IPS-18a (cell line): ENCODE results near the gene FSTL5.
A peak's percentile ranks its signal among the peaks of the same experiment; 100 is the strongest.

Experiments
- H3K27ac ChIP-seq: one replicate; pipeline ENCODE4 v1.5.1; 2013; ENCODE audit warnings: low read length
- H3K27me3 ChIP-seq: one replicate; pipeline ENCODE4 v1.6.1; 2013; ENCODE audit warnings: mild to moderate bottlenecking, low read length; ENCODE audit not compliant: control insufficient read depth, insufficient read depth
- H3K36me3 ChIP-seq: one replicate; pipeline ENCODE4 v1.6.1; 2013; ENCODE audit warnings: low read depth, low read length; ENCODE audit not compliant: control insufficient read depth
- H3K4me1 ChIP-seq: one replicate; pipeline ENCODE4 v1.6.1; 2013; ENCODE audit warnings: low read depth, low read length; ENCODE audit not compliant: control insufficient read depth
- H3K4me3 ChIP-seq: one replicate; pipeline ENCODE4 v1.5.1; 2013; ENCODE audit warnings: low read length
- H3K9ac ChIP-seq: one replicate; pipeline ENCODE4 v1.6.1; 2013; ENCODE audit warnings: mild to moderate bottlenecking, low read length, moderate library complexity
- H3K9me3 ChIP-seq: one replicate; pipeline ENCODE4 v1.6.1; 2013; ENCODE audit warnings: low read depth, low read length; ENCODE audit not compliant: control insufficient read depth

FSTL5 gene

DNA sequence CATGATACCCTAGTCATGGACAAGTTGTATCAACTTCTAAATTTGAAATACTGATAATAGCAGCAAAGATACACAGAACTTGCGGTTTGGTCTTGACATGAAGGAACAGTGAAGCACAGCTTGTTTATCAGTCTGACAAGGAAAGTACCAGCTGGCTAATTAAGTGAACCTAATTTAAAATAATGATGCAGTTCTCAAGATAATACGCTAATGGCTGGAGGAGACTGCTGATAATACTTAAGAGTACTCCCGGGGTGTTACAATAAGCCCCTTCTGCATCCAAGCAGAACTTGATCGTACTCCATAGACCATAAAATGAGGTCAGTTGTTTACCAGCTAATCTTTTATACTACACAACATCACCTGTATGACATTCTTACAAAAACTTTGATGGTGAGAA is 697.5 kb downstream of the FSTL5 start:
- no peak overlapping the region for H3K9ac ChIP-seq
- H3K27ac ChIP-seq: no peak overlapping the region
- H3K4me3 ChIP-seq: no peak overlapping the region
- no peaks in the 10 kb centered on the region for H3K9me3 ChIP-seq
- no peaks in the 10 kb centered on the region for H3K36me3 ChIP-seq
- H3K27me3 ChIP-seq: no peaks in the 10 kb centered on the region
- peaks cover 4% of the 10 kb centered on the region for H3K4me1 ChIP-seq

GRCh38 chr4:161463436-161463835 is 700.4 kb downstream of the FSTL5 start:
- H3K9ac ChIP-seq: no peak overlapping the region
- no peak overlapping the region for H3K4me3 ChIP-seq
- H3K4me1 ChIP-seq: peaks cover 4% of the 10 kb centered on the region
- H3K27me3 ChIP-seq: no peaks in the 10 kb centered on the region
- no peaks in the 10 kb centered on the region for H3K36me3 ChIP-seq
- no peak overlapping the region for H3K27ac ChIP-seq
- H3K9me3 ChIP-seq: no peaks in the 10 kb centered on the region

GRCh38 chr4:161457906-161458305 is 705.9 kb downstream of the FSTL5 start:
- Histone ChIP-seq H3K4me3 (no peak overlapping the region), H3K36me3 (no peaks in the 10 kb centered on the region)

GRCh38 chr4:161457311-161457710 is 706.5 kb downstream of the FSTL5 start:
- Histone ChIP-seq H3K27ac (no peak overlapping the region), H3K4me1 (peaks cover 4% of the 10 kb centered on the region), H3K36me3 (no peaks in the 10 kb centered on the region), H3K9ac (no peak overlapping the region), H3K4me3 (no peak overlapping the region), H3K9me3 (no peaks in the 10 kb centered on the region), H3K27me3 (no peaks in the 10 kb centered on the region)

More at GRCh38 chr4:161457906-161458305, 705.9 kb downstream of the FSTL5 start:
- no peak overlapping the region for H3K9ac ChIP-seq
- peaks cover 4% of the 10 kb centered on the region for H3K4me1 ChIP-seq
- H3K9me3 ChIP-seq: no peaks in the 10 kb centered on the region
- H3K27ac ChIP-seq: peak overlapping the region; percentile 47
- no peaks in the 10 kb centered on the region for H3K27me3 ChIP-seq

- H3K36me3 ChIP-seq: no peaks in the 10 kb centered on the region
- H3K27ac ChIP-seq: no peak overlapping the region
- H3K9me3 ChIP-seq: no peaks in the 10 kb centered on the region
- no peaks in the 10 kb centered on the region for H3K4me1 ChIP-seq
- H3K4me3 ChIP-seq: no peak overlapping the region
- no peak overlapping the region for H3K9ac ChIP-seq
- H3K27me3 ChIP-seq: no peaks in the 10 kb centered on the region
Measured at GRCh38 chr4:161454860-161455259, 708.9 kb downstream of the FSTL5 start.

DNA sequence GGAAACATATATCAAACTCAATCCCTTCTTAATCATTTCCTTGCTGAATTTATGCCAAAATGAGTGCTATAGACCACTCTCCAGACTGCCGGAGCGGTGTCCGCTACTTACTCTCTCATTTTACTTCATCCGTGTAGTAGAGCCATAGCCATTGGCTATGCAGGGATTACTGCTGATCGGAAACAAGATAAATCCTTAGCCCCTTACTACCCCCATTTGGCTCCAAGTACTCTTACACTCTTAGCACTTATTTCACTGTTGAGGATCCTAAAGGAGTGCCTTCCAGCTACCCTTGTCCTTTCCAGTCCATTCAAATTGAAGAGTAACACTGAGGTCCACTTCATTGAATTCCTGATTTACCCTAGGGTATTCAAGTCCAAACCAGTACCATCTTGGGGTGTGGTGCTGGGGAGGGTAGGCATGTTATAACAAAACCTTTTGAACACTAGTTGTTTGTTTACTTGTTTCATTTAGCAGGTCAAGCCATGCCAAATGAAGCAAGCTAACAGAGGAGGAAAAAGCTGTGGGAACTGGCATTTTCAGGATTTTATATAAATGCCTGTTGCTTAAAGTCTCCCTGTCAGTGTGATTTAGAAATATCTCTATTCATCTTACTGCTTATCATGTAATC is 715.1 kb downstream of the FSTL5 start:
- Histone ChIP-seq H3K36me3 (no peaks in the 10 kb centered on the region), H3K9ac (no peak overlapping the region), H3K27me3 (no peaks in the 10 kb centered on the region), H3K27ac (no peak overlapping the region), H3K4me3 (no peak overlapping the region), H3K9me3 (no peaks in the 10 kb centered on the region), H3K4me1 (peaks cover 12% of the 10 kb centered on the region)

DNA sequence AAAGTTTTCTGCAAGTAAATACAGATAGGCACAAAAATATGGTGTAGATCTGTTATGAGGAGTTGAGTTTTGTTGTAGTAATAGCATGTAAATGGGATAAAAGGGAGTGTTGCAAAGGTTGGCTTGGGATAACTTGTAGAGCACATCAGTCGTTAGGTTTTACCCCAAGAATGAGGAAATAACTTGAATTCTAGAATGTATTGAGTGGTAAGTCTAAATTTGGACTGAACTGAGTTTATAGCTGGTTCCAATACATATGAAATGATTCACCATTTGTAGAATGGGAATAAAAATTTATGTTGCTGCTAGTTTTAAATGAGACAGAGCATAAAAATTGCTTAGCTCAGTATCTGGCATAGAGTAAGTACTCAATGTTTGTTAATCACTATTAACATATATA is 719.2 kb downstream of the FSTL5 start:
- Histone ChIP-seq H3K36me3 (no peaks in the 10 kb centered on the region), H3K27ac (no peak overlapping the region), H3K4me3 (no peak overlapping the region), H3K27me3 (no peaks in the 10 kb centered on the region), H3K9me3 (no peaks in the 10 kb centered on the region), H3K4me1 (peaks cover 12% of the 10 kb centered on the region), H3K9ac (no peak overlapping the region)

DNA sequence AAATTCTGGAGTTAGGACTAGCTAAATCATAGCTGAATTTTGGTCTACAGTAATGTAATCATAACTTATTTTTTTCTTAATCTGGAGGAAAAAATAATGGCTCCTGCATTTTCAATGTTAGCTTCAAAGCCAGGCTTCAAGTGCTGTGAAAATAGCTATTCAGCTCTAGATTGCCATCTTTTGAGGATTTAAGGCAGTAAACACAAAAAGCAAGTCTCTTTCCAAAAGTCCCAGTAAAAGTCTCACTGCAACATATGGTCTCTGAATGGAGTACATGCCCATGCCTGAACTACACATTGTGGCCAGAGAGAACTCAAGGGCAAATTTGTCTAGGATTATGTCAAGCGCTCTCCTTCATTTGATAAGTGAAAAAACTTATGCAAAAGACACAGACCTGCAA is 720.9 kb downstream of the FSTL5 start:
- Histone ChIP-seq H3K4me3 (no peak overlapping the region), H3K9ac (no peak overlapping the region), H3K4me1 (peaks cover 7% of the 10 kb centered on the region), H3K27ac (no peak overlapping the region), H3K9me3 (no peaks in the 10 kb centered on the region), H3K27me3 (no peaks in the 10 kb centered on the region), H3K36me3 (no peaks in the 10 kb centered on the region)

DNA sequence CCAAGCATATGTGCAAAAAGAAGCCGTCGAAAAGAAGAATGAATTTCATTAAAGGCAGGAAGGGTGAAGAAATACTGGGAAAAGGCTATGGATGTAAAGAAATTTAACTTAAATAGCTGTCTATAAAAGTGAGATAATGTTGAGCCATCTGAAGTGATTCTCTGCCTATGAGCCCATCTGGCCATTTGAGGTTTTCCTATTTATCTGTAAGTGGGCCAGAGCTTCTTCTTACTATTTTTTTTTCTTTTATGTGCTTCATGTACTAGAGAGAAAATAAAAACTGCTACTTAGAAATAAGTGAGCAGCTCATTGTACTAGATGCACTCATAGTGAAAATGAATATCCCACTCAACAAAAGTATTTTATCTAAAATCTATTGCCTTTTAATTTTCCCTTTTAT is 725.7 kb downstream of the FSTL5 start:
- no peak overlapping the region for H3K4me3 ChIP-seq
- H3K27me3 ChIP-seq: no peaks in the 10 kb centered on the region
- H3K4me1 ChIP-seq: no peaks in the 10 kb centered on the region
- H3K9ac ChIP-seq: no peak overlapping the region
- H3K27ac ChIP-seq: no peak overlapping the region
- H3K9me3 ChIP-seq: no peaks in the 10 kb centered on the region
- no peaks in the 10 kb centered on the region for H3K36me3 ChIP-seq

DNA sequence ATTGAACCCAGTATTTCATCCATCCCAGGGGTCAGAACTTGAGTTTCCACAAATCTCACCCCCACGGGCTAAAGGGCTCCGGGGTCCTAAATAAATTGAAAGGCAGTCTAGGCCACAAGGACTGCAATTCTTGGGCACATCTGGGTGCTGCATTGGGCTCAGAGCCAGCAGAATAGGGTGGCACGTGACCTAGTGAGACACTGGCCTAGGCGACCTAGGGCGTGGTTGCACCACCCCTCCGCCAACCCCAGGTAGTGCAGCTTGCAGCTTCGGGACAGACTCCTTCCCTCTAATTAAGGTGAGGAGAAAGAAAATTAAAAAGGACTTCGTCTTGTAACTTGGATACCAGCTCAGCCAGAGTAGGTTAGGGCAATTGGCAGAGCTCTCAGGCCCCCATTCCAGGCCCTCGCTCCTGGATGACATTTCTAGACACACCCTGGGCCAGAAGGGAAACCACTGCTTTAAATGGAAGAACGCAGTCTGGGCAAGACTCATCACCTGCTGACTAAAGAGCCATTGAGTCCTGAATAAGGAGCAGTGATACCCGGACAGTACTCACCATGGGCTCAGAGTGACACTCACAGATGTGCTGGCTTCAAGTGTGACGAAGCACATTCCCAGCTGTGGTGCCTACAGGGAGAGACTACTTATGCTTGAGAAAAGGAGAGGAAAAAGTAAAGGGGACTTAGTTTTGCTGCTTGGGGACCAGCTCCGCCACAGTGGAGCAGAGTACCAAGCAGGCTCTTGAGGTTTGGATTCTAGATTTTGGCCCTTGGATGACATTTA is 735.4 kb downstream of the FSTL5 start:
- no peak overlapping the region for H3K9ac ChIP-seq
- no peaks in the 10 kb centered on the region for H3K36me3 ChIP-seq
- H3K9me3 ChIP-seq: no peaks in the 10 kb centered on the region
- no peaks in the 10 kb centered on the region for H3K27me3 ChIP-seq
- no peaks in the 10 kb centered on the region for H3K4me1 ChIP-seq
- no peak overlapping the region for H3K27ac ChIP-seq
- no peak overlapping the region for H3K4me3 ChIP-seq

GRCh38 chr4:161419822-161420221 is 744.0 kb downstream of the FSTL5 start:
- H3K27me3 ChIP-seq: no peaks in the 10 kb centered on the region
- no peak overlapping the region for H3K27ac ChIP-seq
- no peaks in the 10 kb centered on the region for H3K36me3 ChIP-seq
- no peaks in the 10 kb centered on the region for H3K4me1 ChIP-seq
- H3K9me3 ChIP-seq: no peaks in the 10 kb centered on the region
- no peak overlapping the region for H3K4me3 ChIP-seq
- no peak overlapping the region for H3K9ac ChIP-seq

DNA sequence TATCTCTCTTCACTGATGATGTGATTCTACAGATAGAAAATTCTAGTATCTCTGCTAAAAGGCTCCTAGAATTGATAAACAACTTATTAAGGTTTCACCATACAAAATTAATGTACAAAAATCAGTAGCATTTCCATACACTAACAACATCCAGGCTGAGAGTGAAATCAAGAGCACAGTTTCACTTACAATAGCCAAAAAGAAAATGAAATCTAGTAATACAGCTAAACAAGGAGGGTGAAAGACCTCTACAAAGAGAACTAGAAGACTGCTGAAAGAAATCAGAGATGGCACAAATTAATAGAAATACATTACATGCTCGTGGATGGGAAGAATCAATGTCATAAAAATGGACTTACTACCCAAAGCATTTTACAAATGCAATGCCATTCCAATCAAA is 751.9 kb downstream of the FSTL5 start:
- H3K9me3 ChIP-seq: no peaks in the 10 kb centered on the region
- no peaks in the 10 kb centered on the region for H3K4me1 ChIP-seq
- no peak overlapping the region for H3K27ac ChIP-seq
- no peaks in the 10 kb centered on the region for H3K36me3 ChIP-seq
- no peak overlapping the region for H3K9ac ChIP-seq
- no peak overlapping the region for H3K4me3 ChIP-seq
- H3K27me3 ChIP-seq: no peaks in the 10 kb centered on the region
